ENCODE data around the gene SMIM28.
"Not testable (repeated sequence)": the region's sequence is repeated elsewhere in the genome, so short reads cannot be mapped to it uniquely, and the experiment has no call there.

SMIM28 gene

DNA sequence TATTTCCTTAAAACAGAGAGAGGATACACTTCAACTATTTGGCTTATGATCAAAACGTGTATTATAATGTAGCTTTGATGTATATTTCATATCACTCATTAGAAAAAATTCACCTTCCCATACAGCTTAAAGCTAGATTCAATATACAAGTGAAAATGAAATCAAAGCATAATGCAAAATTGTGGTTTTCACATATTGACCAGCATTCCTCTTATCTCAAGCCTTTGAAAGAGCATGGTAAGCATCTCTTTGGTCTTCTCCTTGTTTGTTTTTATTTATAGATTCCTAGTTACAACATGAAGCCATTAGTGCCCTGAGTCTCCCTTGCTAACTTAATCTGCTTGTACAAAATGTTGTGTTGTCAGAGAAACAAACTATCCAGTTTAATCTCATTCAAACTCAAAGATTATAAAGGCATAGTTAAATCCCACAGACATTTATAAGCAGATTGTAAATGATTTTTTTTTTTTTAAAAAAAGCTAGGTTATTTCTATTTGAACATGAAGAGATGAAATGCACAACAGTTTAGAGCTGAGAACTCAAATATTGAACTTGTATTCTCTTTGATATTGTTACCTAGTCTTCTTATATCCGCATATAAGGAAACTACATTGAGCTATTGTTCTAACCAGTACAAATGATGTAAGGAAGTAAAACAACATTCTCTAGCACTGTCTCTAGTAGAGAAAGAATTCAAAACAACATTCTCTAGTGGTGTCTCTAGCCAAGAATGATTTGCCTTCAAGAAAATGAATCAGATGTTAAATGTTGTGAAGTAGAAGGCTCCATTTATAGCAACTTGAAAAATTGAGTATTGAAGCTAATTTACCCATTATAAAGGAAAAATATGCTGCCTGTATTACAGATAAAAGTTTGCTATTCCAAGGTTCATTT lies 31.2 kb upstream of the SMIM28 start:
- DNase-seq (ENCODE audit: extremely low read depth, low read depth): no peak
- no peak overlapping the region for H3K4me3 ChIP-seq (replicated peaks; ENCODE audit: low read depth, low read length)
- TF ChIP-seq, protein P1, sequence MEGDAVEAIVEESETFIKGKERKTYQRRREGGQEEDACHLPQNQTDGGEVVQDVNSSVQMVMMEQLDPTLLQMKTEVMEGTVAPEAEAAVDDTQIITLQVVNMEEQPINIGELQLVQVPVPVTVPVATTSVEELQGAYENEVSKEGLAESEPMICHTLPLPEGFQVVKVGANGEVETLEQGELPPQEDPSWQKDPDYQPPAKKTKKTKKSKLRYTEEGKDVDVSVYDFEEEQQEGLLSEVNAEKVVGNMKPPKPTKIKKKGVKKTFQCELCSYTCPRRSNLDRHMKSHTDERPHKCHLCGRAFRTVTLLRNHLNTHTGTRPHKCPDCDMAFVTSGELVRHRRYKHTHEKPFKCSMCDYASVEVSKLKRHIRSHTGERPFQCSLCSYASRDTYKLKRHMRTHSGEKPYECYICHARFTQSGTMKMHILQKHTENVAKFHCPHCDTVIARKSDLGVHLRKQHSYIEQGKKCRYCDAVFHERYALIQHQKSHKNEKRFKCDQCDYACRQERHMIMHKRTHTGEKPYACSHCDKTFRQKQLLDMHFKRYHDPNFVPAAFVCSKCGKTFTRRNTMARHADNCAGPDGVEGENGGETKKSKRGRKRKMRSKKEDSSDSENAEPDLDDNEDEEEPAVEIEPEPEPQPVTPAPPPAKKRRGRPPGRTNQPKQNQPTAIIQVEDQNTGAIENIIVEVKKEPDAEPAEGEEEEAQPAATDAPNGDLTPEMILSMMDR (IDR thresholded peaks at IDR 0.05; ENCODE audit: low read depth, low read length, missing control alignments): no peak

DNA sequence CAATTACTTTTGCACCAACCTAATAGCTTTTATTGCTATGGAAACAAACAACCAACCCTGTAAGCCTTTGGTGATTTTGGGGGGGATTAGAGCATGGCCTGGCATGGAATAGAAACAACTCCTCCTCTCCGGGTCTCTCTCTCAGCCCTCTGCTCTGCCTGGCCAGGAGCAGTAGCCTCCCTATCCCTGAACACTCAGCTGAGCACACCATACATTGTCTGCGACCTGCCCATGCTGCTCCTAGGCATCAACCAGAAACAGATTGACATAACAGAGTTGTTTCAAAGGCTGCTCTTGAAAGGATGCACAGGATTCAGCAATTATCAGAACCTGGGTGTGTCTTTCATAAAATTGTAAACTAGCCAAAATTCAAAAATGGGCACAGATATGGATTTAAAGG lies 29.8 kb upstream of the SMIM28 start:
- DNase-seq (ENCODE audit: extremely low read depth, low read depth): no peak
- TF ChIP-seq, protein P1 (IDR thresholded peaks at IDR 0.05; ENCODE audit: low read depth, low read length, missing control alignments): no peak
- H3K4me3 ChIP-seq (replicated peaks; ENCODE audit: low read depth, low read length): no peak overlapping the region

DNA sequence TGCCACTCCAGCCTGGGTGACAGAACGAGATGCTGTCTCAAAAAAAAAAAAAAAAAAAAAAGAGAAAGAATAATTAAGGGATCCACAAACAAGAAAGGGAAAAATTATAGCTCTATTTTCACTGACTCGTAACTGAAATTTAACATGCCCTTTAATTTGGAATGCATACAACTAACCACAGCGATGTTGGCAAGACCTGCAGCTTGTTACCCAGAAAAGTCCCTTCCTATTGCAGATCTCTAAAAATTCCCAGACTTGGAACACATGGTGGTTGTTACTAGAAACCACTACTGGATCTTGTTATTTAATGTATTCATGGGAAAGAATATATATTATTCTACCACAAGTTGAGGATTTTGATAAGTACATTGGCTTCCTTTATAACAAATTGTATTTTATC lies 27.8 kb upstream of the SMIM28 start:
- H3K4me3 ChIP-seq (replicated peaks; ENCODE audit: low read depth, low read length): no peak overlapping the region
- DNase-seq (ENCODE audit: extremely low read depth, low read depth): no peak
- TF ChIP-seq, protein P1 (IDR thresholded peaks at IDR 0.05; ENCODE audit: low read depth, low read length, missing control alignments): no peak

DNA sequence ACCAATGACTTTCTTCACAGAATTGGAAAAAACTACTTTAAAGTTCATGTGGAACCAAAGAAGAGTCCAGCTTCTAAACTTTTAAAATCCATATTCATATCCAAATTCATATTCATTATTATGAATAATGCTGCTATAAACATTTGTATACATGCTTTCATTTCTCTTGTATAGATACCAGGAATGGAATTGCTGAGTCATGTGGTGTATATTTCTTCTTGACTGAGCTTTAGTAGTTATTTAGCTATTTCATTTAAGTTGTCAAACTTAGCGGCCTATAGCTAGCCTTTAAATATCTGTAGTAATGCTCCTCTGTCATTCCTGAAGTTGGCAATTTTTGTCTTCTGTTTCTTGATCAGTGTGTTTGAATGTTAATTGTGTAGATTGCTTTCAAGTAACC lies 19.8 kb upstream of the SMIM28 start:
- TF ChIP-seq, protein P1 (IDR thresholded peaks at IDR 0.05; ENCODE audit: low read depth, low read length, missing control alignments): no peak
- DNase-seq (ENCODE audit: extremely low read depth, low read depth): no peak
- H3K4me3 ChIP-seq (replicated peaks; ENCODE audit: low read depth, low read length): no peak overlapping the region

DNA sequence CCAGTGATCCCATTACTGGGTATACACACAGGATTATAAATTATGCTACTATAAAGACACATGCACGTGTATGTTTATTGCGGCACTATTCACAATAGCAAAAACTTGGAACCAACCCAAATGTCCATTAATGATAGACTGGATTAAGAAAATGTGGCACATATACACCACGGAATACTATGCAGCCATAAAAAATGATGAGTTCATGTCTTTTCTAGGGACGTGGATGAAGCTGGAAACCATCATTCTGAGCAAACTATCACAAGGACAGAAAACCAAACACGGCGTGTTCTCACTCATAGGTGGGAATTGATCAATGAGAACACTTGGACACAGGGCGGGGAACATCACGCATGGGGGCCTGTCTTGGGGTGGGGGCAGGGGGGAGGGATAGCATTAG lies 9.0 kb upstream of the SMIM28 start:
- DNase-seq (ENCODE audit: extremely low read depth, low read depth); H3K4me3 ChIP-seq (replicated peaks; ENCODE audit: low read depth, low read length): not testable (repeated sequence)

DNA sequence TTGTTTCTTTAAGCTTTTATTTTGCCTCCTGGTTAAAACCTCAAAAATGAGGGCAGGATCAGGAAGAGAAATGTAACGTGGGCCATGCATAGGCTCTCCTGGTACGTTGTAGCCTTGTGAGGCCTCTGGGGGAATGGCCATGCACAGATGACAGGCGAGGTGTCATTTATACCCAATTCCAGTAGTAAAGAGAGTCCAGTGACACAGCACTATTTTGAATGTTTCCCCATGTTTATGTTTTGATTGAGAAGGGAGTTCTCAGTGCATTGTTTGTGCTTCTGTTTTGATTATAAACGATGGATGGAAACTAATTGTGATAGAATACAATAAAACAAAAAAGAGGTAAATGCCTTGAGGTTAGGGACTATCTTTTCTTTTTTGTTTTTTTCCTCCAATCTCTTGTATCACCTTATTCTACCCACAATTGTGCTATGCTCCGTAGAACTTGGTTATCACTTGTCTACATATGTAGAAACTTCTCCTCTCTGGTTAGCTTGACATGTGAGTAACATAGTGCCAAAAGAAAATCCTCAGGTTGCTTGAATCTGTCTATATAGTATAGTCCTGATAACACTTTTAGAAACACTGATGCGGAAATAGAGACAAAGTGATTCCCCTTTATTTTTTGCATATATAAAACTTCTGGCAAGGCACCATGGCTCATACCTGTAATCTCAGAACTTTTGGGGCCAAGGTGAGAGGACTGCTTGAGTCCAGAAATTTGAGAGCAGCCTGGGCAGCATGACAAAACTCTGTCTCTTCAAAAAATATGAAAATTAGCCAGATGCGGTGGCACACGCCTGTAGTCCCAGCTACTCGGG lies 6.9 kb upstream of the SMIM28 start:
- no peak for DNase-seq (ENCODE audit: extremely low read depth, low read depth)
- TF ChIP-seq, protein P1 (IDR thresholded peaks at IDR 0.05; ENCODE audit: low read depth, low read length, missing control alignments): no peak
- no peak overlapping the region for H3K4me3 ChIP-seq (replicated peaks; ENCODE audit: low read depth, low read length)

DNA sequence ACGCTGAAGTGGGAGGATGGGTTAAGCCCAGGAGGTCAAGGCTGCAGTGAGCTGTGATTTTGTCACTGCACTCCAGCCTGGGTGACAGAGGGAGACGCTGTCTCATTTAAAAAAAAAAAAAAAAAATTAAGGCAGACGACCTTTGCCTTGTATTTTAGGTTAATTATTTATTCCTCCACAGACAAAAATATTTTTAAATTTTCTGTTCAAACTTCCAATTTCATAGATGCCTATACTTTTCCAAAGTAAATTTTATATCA lies 6.3 kb upstream of the SMIM28 start:
- no peak overlapping the region for H3K4me3 ChIP-seq (replicated peaks; ENCODE audit: low read depth, low read length)
- TF ChIP-seq, protein P1 (IDR thresholded peaks at IDR 0.05; ENCODE audit: low read depth, low read length, missing control alignments): no peak
- no peak for DNase-seq (ENCODE audit: extremely low read depth, low read depth)
